SH-SY5Y (cell line): ENCODE data around the gene GATM.

Source experiments
- GATA2 ChIP-seq: IDR thresholded peaks from 2 replicates; pipeline ENCODE4 v1.6.1; 2011; ENCODE audit warnings: mild to moderate bottlenecking, low read depth, low read length
- GATA3 ChIP-seq: IDR thresholded peaks from 2 replicates; pipeline ENCODE4 v1.6.1; 2011; ENCODE audit warnings: low read depth, mild to moderate bottlenecking, low read length, moderate library complexity

DNA sequence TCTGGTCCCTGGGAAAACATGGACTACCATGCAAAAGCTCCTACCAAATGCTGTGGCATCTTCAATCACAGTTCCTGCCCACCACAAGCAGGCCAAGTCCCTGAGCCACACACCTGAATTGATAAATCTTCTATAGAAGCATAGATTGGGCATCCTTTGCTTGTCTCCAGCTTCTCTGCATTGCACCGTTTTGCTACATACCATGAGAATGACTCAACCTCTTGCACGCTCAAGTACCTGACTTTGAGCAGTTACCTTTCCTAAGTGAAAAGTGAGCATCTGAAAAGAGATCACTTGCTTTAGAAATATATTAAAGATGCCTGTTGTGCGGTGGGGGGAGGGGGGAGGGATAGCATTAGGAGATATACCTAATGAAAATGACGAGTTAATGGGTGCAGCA is 31.3 kb downstream of the GATM start:
- TF ChIP-seq GATA3 (no peak), GATA2 (no peak)
